GM18505 (cell line): ENCODE results near the gene OR52K1.
"Not testable (repeated sequence)": the region's sequence is repeated elsewhere in the genome, so short reads cannot be mapped to it uniquely, and the experiment has no call there.

Experiments used
- ATAC-seq: cut with Tn5 transposase; IDR thresholded peaks from one replicate; pipeline ENCODE4 v1.9.1; 2021; ENCODE audit not compliant: unreplicated experiment
- POLR2A ChIP-seq: IDR thresholded peaks from 4 replicates; pipeline ENCODE4 v1.6.1; 2011; ENCODE audit warnings: borderline replicate concordance; ENCODE audit not compliant: insufficient read depth, insufficient read length; ENCODE audit errors: extremely low read depth

OR52K1 gene

DNA sequence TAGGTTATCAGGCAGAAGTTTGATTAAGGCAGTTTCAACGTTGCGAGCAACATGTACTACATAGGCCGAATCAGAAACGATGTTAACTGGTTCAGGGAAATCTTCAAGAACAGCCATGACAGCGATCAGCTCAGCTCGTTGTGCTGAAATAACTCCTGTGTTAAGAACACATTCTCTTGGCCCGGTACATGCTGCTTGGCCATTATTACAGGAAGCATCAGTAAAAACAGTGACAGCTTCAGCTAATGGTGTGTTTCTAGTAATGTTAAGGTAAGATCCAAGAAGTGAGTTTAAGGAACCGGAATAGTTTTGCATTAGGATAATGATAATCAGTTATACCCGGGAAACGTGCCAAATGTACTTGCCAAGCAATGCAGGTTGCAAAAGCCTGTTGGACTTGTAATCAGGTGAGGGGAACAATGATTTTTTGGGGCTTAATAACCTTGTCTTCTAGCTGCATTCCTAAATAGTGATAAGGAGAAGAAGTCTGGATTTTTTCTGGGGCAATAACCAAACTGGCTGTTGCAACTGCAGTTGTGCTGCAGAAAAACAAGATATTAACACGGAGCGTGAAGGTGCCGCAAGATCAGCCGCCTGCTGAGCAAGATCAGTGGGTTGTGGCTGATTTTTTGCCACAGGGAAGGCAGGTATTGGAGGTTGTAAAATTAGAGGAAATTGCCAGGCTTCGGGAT lies 14.3 kb downstream of the OR52K1 start:
- ATAC-seq: no peak
- TF ChIP-seq POLR2A: no peak

DNA sequence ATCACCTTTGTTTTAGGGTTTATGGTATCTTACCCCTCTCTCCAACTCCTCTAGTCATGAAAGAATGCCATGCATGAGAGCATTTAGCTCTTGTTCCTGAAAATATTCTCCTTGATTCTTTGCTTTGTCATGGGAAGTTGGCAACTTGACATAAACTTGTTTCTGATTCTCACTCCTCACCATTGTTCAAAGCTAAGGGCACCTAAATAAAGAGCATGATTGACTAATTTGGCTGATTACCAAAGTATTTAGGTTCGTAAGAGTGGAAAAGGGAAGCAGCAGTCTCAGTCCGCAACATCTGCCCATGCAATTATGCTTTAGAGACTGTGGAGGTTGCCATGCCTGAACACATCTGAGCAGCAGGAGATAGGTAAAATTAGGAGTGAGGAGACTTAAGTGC lies 26.4 kb downstream of the OR52K1 start:
- ATAC-seq: no peak
- TF ChIP-seq POLR2A: no peak

DNA sequence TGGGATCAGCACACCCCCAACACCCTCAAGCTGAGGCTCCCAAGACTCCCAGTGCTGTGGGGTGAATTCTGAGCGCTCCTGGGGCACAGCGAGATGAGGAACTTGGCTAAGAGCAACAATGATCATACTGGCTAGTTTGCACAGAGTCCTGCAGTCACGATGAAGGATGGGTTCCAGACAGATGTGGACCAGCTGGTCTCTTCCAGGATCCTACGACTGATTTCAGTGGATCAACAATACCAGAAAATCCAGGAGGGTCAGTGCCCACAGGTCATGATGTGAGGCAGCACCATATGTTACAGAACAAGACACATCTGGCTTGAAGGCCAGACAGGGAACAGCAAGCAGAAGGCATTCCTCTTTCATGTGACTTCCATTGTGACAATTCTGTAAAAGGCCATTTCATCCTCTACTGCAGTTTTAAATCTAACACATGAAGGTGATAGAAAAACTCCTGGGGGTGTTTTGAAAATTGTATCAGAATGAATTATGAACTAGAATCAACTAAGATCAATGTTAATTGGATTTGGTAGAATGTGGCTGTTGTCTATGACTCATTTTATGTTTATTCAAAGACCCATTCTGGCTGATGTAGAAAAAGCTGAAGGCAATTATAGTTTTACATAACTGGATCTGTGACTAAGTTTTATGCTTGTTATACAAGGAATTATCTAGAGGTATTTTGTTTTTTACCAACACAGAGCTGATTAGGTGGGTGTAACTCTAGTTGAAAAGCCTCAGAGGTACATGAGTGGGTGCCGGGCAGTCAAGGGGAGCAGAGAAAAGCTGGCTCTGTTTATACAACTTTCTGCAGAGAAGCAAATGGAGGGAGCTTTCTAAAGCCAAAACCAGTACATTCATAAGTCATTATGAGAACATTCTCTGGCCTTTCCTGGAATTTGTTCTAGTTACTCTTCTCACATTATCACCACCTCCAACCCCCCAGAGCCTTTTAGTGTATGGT lies 29.1 kb downstream of the OR52K1 start:
- no peak for TF ChIP-seq POLR2A
- no peak for ATAC-seq

DNA sequence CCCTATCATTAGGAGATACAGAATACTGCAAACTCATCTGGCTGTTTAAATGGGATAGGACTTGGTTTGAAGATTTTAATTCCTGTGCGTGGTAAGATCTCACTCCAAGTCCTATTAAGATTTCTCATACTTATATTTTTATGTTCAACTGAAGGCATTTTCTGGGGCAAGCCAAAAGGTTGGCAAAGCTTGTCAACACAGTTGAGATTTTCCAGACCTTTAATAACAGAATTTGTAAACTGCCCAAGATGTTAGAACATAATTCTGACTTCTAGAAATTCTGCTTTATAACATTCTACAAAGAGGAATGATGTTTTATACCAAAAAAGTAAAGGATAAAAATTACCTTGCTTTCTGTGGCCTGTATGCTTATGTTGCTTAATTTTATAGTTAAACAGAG lies 31.8 kb downstream of the OR52K1 start:
- no peak for ATAC-seq
- TF ChIP-seq POLR2A: no peak

DNA sequence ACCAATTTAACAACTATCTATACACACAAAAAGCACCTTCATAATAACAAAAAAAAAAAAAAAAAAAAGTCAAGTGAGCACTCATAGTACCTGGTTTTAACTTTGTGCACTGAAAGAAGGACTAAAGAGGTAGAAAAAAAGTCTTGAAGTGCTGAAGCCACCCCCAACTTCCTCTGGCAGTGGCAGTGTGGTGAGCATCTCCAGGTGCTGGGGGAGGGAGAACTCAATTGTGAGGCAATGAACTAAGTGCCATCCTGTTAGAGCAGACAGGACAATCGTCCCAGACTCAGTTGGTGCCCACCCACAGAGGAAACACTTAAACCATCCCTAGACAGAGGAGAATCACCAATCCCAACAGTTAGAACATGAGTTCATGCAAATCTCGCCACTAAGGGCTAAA lies 39.9 kb downstream of the OR52K1 start:
- TF ChIP-seq POLR2A: no peak
- no peak for ATAC-seq

DNA sequence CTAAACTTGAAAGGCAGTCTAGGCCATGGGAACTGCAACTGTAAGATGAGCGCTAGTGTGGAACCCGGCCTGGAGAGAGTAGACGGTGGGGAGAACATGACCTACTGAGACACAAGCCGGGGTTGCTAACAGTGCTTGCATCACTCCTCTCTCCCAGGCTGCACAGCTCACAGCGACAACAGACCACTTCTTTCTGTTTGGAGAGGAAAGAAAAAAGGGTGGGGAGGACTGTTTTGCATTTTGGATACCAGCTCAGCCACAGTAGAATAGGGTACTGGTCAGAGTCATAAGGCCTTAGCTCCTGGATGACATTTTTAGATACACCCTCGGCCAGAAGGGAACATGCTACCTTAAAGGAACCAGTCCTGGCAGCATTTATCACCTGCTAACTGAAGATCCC lies 40.3 kb downstream of the OR52K1 start:
- ATAC-seq: no peak
- TF ChIP-seq POLR2A: no peak

DNA sequence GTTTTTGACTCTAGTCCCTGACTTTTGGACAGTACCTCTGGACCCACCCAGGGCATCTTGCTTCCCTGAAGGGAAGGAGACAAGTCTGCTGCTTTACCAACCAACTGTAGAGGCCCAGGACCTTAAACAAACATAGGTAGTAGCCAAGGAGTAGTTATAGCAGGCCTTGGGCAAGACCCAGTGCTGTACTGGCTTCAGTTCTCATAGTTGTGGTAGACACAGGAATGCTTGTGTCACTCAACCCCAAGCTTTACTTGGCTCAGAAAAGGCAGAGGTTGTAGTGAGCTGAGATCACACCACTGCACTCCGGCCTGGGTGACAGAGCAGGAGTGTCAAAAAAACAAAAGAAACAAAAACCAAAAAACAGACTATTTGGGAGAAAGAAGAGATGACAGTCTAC lies 41.2 kb downstream of the OR52K1 start:
- TF ChIP-seq POLR2A: no peak
- ATAC-seq: no peak

DNA sequence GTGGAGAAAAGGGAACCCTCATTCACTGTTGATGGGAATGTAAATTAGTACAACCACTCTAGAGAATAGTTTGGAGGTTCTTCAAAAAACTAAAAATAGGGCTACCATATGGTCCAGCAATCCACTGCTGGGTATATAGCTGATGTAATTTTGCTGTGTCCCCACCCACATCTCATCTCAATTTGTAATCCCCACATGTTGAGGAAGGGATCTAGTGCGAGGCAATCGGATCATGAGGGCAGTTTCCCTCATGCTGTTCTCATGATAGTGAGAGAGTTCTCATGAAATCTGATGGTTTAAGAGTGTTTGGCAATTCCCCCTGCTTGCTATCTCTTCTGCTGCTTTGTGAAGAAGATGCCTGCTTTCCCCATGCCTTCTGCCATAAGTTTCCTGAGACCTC lies 45.5 kb downstream of the OR52K1 start:
- no peak for TF ChIP-seq POLR2A
- no peak for ATAC-seq

DNA sequence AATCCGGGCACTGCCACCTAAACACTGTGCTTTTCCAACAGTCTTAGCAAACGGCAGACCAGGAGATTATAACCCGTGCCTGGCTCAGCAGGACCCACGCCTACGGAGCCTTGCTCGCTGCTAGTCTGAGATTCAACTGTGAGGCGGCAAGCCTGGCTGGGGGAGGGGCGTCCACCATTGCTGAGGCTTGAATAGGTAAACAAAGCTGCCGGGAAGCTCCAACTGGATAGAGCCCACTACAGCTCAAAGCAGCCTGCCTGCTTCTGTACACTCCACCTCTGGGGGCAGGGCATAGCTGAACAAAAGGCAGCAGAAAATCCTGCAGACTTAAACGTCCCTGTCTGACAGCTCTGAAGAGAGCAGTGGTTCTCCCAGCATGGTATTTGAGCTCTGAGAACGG lies 49.2 kb downstream of the OR52K1 start:
- not testable (repeated sequence) for ATAC-seq

DNA sequence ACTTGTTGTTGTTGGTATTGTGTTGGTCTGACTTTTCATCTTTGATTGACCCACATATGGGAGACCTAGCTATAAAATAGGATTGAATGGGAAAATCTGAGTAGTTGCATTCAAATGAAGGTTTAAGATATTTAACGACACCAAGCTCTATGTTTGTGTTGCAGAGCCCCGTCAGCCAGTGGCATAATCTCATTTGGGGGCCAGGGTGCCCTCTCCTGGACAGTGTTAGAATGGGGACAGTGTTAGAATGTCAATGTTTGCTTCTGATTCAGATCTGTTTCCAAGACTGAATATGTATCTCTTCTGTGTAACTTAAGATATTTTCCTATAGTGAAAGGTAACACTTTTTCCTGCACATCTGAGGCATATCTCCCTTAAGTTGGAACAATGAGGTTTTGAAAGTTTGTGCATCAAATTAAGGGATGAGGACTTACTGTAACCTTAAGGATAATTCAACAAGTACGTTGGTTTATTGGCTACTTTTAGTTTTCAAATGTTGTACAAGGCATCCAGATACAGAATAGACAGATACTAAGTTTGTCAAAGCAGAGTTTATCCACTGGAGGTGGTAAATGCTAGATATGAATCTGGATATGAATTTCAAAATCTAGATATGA lies 57.3 kb downstream of the OR52K1 start:
- TF ChIP-seq POLR2A: no peak
- ATAC-seq: no peak

DNA sequence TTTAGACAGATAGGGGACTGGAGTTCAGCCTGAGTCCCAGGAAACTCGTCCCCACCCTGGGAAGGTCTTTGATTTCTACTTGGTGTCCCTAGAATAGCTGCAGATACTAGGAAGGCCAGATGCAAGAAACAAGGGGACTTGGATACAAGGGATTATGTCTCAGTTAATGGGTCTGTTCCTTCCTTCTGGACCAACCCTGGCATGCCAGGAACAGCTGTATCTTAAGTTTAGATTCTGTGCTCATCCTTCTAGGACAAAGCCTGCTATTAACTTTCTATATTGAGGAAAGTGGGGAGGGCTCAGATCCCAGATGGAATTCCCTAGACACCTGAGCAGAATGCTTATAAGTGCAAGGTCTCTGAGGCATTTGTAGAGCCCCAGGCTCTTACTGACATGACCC lies 58.6 kb downstream of the OR52K1 start:
- no peak for TF ChIP-seq POLR2A
- ATAC-seq: no peak
